Measurements from ENCODE around the gene MLST8.

The MLST8 gene

DNA sequence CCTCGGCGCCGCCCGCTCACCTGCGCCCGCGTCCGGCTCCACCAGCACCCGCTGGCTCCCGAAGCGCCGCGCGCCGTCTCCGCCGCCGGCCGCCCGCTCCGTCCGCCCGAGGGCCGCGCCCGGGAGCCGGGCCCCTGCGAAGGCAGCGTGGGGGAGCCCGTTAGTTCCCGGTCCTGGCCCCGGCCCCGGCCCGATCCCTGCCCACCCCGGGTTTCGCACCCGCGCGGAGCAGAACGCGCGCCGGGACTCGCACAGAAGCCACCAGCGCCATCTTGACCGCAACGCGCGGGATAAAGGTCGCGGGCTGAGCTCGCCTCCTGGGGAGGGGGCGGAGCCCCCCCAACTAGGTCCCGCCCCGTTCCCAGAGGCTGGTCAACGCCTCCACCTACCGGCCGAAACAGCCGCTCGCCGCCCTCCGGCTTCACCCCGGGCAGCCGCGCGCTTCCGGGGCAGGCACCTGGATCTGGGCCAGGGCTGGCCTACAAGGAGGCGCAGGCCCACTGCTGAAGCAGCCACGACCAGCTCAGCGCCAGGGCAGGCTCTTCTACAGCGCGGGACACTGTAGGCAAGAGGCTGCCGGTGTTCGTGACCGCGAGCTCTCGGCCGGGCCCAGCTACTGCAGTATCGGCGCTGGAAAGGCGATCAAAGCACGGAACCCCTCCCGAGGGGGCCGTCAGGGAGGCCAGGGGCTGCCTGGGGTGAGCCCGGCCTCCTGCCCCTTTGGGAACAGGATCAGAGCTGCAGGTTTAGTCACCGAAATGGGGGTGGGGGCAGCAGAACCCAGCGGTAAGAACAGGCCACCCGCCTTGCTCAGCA lies 46.2 kb downstream of the MLST8 start, which contains the start of gene ECI1 (continued):
- TF ChIP-seq ZNF24 (tag by site-specific recombination; IDR thresholded peaks at IDR 0.05) (peak; percentile 77; the same call in 1 of the 2 replicates), ZNF211 (tag by site-specific recombination; IDR thresholded peaks at IDR 0.05; ENCODE audit: low read depth) (no peak), ZBTB48 (tag by site-specific recombination; IDR thresholded peaks at IDR 0.05) (no peak), ZNF132 (tag by site-specific recombination; IDR thresholded peaks at IDR 0.05; ENCODE audit: borderline replicate concordance) (no peak), ZNF433 (tag by site-specific recombination; IDR thresholded peaks at IDR 0.05; ENCODE audit: low read depth) (no peak), EGR2 (tag by site-specific recombination; IDR thresholded peaks at IDR 0.05; ENCODE audit: low read depth) (peak; percentile 80), WT1 (tag by site-specific recombination; IDR thresholded peaks at IDR 0.05) (peak; percentile 49; the same call in 1 of the 2 replicates), SP7 (tag by site-specific recombination; IDR thresholded peaks at IDR 0.05) (peak; percentile 92), ZNF560 (tag by site-specific recombination; IDR thresholded peaks at IDR 0.05; ENCODE audit: borderline replicate concordance) (no peak), ZNF670 (tag by site-specific recombination; IDR thresholded peaks at IDR 0.05; ENCODE audit: low read depth) (no peak), ZNF548 (tag by site-specific recombination; IDR thresholded peaks at IDR 0.05) (no peak), ZNF335 (tag by site-specific recombination; conservative IDR thresholded peaks at IDR 0.05) (peak; percentile 77), ZNF266 (tag by site-specific recombination; IDR thresholded peaks at IDR 0.05; ENCODE audit: low read depth) (no peak), ZNF571 (tag by site-specific recombination; IDR thresholded peaks at IDR 0.05) (no peak), ZSCAN23 (tag by site-specific recombination; IDR thresholded peaks at IDR 0.05) (no peak), MEIS1 (CRISPR knock-in tag; IDR thresholded peaks at IDR 0.05; ENCODE audit: borderline replicate concordance) (no peak), ZNF174 (tag by site-specific recombination; IDR thresholded peaks at IDR 0.05) (no peak), KLF7 (tag by site-specific recombination; IDR thresholded peaks at IDR 0.05; ENCODE audit: borderline replicate concordance) (peak; percentile 82; the same call in 1 of the 2 replicates)
- TF ChIP-seq, protein P1, sequence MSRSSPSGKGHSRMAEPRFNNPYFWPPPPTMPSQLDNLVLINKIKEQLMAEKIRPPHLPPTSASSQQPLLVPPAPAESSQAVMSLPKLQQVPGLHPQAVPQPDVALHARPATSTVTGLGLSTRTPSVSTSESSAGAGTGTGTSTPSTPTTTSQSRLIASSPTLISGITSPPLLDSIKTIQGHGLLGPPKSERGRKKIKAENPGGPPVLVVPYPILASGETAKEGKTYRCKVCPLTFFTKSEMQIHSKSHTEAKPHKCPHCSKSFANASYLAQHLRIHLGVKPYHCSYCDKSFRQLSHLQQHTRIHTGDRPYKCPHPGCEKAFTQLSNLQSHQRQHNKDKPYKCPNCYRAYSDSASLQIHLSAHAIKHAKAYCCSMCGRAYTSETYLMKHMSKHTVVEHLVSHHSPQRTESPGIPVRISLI (tag by site-specific recombination; IDR thresholded peaks at IDR 0.05), result no peak
- TF ChIP-seq, protein P2, sequence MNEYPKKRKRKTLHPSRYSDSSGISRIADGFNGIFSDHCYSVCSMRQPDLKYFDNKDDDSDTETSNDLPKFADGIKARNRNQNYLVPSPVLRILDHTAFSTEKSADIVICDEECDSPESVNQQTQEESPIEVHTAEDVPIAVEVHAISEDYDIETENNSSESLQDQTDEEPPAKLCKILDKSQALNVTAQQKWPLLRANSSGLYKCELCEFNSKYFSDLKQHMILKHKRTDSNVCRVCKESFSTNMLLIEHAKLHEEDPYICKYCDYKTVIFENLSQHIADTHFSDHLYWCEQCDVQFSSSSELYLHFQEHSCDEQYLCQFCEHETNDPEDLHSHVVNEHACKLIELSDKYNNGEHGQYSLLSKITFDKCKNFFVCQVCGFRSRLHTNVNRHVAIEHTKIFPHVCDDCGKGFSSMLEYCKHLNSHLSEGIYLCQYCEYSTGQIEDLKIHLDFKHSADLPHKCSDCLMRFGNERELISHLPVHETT (tag by site-specific recombination; IDR thresholded peaks at IDR 0.05), result peak; percentile 83; the same call in 1 of the 2 replicates
- TF ChIP-seq, protein P3, sequence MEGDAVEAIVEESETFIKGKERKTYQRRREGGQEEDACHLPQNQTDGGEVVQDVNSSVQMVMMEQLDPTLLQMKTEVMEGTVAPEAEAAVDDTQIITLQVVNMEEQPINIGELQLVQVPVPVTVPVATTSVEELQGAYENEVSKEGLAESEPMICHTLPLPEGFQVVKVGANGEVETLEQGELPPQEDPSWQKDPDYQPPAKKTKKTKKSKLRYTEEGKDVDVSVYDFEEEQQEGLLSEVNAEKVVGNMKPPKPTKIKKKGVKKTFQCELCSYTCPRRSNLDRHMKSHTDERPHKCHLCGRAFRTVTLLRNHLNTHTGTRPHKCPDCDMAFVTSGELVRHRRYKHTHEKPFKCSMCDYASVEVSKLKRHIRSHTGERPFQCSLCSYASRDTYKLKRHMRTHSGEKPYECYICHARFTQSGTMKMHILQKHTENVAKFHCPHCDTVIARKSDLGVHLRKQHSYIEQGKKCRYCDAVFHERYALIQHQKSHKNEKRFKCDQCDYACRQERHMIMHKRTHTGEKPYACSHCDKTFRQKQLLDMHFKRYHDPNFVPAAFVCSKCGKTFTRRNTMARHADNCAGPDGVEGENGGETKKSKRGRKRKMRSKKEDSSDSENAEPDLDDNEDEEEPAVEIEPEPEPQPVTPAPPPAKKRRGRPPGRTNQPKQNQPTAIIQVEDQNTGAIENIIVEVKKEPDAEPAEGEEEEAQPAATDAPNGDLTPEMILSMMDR (tag by site-specific recombination; IDR thresholded peaks at IDR 0.05), result peak; percentile 97
- TF ChIP-seq, protein P4, sequence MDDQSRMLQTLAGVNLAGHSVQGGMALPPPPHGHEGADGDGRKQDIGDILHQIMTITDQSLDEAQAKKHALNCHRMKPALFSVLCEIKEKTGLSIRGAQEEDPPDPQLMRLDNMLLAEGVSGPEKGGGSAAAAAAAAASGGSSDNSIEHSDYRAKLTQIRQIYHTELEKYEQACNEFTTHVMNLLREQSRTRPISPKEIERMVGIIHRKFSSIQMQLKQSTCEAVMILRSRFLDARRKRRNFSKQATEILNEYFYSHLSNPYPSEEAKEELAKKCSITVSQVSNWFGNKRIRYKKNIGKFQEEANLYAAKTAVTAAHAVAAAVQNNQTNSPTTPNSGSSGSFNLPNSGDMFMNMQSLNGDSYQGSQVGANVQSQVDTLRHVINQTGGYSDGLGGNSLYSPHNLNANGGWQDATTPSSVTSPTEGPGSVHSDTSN (CRISPR knock-in tag; IDR thresholded peaks at IDR 0.05), result 0 out of 2 replicates have a peak, but pooled peaks have one; percentile 66
- TF ChIP-seq, protein P5, sequence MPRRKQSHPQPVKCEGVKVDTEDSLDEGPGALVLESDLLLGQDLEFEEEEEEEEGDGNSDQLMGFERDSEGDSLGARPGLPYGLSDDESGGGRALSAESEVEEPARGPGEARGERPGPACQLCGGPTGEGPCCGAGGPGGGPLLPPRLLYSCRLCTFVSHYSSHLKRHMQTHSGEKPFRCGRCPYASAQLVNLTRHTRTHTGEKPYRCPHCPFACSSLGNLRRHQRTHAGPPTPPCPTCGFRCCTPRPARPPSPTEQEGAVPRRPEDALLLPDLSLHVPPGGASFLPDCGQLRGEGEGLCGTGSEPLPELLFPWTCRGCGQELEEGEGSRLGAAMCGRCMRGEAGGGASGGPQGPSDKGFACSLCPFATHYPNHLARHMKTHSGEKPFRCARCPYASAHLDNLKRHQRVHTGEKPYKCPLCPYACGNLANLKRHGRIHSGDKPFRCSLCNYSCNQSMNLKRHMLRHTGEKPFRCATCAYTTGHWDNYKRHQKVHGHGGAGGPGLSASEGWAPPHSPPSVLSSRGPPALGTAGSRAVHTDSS (tag by site-specific recombination; IDR thresholded peaks at IDR 0.05), result no peak
- TF ChIP-seq, protein P6, sequence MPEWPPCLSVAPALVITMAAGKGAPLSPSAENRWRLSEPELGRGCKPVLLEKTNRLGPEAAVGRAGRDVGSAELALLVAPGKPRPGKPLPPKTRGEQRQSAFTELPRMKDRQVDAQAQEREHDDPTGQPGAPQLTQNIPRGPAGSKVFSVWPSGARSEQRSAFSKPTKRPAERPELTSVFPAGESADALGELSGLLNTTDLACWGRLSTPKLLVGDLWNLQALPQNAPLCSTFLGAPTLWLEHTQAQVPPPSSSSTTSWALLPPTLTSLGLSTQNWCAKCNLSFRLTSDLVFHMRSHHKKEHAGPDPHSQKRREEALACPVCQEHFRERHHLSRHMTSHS (tag by site-specific recombination; IDR thresholded peaks at IDR 0.05), result no peak
- TF ChIP-seq, protein P7, sequence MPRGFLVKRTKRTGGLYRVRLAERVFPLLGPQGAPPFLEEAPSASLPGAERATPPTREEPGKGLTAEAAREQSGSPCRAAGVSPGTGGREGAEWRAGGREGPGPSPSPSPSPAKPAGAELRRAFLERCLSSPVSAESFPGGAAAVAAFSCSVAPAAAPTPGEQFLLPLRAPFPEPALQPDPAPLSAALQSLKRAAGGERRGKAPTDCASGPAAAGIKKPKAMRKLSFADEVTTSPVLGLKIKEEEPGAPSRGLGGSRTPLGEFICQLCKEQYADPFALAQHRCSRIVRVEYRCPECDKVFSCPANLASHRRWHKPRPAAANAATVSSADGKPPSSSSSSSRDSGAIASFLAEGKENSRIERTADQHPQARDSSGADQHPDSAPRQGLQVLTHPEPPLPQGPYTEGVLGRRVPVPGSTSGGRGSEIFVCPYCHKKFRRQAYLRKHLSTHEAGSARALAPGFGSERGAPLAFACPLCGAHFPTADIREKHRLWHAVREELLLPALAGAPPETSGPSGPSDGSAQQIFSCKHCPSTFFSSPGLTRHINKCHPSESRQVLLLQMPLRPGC (tag by site-specific recombination; IDR thresholded peaks at IDR 0.05), result peak; percentile 20
- TF ChIP-seq, protein P8, sequence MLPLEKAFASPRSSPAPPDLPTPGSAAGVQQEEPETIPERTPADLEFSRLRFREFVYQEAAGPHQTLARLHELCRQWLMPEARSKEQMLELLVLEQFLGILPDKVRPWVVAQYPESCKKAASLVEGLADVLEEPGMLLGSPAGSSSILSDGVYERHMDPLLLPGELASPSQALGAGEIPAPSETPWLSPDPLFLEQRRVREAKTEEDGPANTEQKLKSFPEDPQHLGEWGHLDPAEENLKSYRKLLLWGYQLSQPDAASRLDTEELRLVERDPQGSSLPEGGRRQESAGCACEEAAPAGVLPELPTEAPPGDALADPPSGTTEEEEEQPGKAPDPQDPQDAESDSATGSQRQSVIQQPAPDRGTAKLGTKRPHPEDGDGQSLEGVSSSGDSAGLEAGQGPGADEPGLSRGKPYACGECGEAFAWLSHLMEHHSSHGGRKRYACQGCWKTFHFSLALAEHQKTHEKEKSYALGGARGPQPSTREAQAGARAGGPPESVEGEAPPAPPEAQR (tag by site-specific recombination; IDR thresholded peaks at IDR 0.05), result no peak

Data from HEK293 (cell line).